GM21576 (cell line): Measurements from ENCODE around the gene PGM5.

Experiments
- ATAC-seq: cut with Tn5 transposase; IDR thresholded peaks from one replicate; pipeline ENCODE4 v1.9.1; 2021; ENCODE audit warnings: mild to moderate bottlenecking, moderate library complexity; ENCODE audit not compliant: unreplicated experiment

Gene PGM5

DNA sequence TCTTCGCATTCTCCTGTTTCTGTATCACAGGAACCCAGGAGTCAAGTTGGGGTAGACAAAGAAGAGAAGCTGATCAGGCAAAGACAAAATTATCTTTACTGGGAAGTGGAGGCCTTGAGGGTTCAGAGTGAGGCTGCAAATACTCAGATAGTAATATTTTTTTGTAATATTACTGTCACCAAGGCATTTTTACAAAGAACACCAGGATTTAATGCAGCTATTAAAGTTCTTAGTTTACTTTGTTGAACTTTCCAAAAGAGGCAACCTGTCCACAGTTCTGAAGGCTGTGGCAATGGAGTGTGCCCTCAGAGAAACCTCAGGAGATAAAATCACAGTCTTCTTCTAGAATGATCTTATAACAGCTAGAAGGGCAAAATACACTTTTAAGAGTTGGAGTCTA lies 74.9 kb downstream of the PGM5 start:
- no peak for ATAC-seq

DNA sequence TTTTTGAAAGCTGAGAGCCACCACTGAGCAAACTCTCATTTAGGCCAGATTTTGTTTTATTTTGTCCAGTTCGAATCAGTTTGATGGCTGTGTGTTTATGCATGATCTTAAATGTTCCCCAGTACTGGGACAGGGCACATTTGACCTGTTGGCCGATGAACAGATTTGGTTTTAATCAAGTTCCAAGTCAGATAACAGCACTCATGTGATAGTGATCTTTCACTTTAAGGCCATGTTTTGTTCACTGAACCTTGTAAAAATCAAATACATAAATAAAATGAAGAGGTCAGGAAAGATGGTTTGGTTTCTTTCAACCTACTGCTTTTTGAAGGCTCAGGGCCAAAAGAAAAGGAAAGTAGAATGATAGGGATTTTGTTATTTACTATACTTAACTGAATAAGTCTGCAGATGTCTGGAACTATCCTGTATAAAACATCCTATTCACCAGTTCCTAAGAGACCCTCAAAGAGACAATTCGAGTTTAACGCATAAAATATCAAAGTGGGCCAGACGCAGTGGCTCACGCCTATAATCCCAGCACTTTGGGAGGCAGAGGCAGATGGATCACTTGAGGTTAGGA lies 77.2 kb downstream of the PGM5 start:
- ATAC-seq: no peak

DNA sequence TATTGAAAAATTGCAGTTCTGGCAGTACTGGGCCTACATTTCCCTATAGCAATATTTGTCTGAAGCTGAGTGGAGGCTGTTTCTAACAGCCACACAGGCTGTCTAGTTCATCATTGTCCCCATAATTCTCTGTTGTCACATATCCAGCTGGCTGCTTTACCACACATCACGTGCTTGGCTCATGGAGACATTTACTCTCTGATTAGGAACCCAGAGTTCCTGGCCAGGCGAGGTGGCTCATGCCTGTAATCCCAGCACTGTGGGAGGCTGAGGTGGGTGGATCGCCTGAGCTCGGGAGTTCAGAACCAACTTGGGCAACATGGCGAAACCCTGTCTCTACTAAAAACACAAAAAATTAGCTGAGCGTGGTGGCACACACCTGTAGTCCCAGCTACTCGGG lies 81.4 kb downstream of the PGM5 start:
- ATAC-seq: no peak

DNA sequence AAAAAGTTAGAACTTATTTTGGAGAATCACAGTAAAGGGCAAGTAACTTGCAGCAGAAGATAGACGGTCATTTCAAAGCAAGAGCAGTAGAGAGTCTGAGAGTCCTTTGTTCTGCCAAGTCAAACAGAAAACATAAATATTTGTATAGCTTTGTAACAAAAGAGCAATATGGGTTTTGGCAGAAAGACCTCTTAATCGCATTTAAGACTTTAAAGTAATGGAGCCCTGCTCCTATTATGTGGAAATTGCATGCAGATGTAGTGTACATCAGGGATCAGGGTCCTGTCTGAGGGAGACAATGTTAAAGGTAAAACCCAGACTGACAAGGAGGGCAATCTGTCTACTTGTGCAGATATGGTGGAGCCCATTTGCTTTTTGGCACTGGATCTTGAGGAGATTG lies 87.2 kb downstream of the PGM5 start:
- no peak for ATAC-seq

DNA sequence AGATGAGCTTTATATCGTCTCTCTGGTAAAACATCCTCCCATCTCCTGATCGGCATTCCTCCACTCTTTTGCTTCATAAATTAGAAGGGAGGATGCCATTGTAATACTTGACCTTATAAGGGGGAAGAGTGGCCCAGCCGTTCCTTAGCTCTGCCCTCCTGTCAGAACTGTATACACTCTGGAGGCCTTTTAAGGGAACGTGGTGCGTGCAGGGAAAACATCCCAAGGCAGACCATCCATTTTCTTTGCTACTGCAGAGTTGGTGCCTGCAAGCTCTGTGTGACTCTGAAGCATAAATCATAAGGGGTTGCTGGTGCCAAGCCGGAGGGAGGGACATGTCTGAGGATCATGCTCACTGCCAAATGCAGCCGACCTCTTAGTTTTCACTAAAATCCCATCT lies 90.4 kb downstream of the PGM5 start:
- ATAC-seq: no peak

DNA sequence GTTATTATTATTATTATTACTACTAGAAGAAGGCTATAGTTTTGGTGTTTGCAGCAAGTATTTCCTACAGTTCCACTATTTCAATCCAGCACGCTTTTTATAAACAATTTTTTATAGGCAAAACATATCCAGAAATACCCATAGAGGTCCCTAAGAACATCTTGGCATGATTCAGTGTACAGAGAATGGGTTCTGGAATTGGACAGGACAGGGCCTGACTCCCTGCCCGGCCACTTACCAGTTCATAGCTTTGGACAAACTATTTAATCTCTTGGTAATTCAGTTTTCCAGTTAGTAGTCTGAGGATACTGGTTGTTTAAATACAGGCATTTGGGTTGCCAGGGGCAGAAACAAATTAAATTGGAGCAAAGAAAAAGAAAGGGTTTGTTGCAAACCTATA lies 91.2 kb downstream of the PGM5 start:
- no peak for ATAC-seq

DNA sequence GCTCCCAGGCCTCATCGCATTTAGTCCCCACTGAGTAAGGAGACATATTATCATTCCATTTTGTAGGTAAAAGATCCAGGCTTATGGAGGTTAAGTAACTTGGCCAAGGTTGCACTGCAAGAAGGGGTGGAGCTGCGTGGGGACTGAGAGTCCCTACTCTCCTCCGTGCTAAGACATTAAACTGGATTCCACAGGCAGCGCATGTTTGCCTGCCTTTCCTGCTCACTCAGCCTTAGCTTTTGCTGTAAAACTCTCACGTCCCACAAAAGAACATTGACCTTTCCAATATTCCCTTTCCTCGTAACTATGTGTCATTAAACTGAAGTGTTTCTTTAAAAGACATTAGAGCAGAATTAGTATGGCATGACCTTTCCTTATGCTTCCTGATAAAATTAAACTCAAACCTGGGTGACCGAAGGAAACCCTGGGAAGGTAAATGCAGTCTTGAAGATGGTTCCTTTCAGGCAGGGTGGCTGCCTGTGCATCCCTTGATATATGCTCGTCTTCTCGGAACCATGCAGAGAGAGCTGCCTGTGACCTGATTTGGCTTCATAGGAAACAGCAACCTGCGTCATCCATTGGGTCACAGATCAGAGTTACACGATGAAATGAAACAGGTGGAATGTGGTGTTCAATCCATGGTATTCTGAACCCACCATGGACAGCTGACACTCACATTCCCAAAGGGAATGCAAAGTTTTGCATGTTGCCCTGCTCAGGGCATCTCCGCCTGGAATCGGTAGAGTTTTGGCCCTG lies 98.3 kb downstream of the PGM5 start:
- no peak for ATAC-seq

DNA sequence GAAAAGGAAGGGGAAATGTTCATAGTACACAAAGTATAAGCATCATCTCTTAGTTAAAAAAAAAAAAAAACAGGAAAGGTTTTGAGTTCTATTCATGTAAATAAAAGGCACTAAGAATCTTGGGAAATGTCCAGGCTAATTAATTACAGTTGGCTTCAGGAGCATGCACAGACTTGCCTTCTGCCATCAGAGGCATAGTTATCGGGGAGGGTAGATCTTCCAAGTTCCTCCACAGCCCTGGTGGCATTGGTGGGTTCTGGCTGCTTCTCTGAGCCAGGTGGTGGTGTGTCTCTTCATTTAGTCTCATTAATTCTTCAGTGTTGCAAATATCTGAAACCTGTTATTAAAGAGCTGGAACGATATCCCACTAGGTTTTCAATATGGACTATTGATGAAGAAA lies 99.0 kb downstream of the PGM5 start:
- no peak for ATAC-seq

DNA sequence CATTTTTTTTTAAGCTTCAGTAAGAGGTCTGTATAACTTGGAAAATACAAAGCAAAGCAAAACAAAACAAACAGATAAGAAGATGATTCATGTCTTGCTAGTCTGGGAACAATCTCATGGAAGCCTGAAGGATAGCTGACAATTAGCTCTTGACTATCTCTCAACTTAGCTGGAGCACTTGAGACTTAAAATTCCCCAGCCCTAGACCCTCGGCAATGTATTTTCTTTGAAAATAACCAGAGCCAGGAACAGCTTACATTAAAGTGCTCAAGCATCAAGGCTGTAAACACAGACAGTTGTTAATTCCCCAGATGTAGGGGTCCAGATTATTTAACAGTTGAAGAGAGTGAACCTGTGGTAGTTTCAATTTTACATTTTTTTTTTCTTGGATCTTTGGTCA lies 101.4 kb downstream of the PGM5 start:
- ATAC-seq: no peak

DNA sequence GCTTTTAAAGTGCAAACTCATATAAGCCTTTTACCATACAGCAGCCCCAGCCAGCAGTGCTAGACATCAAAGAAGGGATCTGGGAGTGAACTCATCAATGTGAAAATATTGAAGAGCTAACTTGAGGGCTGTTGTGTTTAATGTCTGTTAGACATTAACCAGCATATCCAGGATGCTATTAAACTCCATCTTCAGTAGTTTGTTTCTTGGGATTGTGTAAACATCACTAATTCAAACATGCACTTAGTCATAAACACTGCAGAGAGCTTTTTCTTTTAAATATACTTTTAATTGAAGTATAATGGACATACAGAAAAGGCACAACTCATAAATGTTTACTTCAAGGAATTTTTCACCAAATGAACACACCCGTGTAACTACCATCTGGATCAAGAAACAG lies 102.5 kb downstream of the PGM5 start:
- ATAC-seq: no peak

DNA sequence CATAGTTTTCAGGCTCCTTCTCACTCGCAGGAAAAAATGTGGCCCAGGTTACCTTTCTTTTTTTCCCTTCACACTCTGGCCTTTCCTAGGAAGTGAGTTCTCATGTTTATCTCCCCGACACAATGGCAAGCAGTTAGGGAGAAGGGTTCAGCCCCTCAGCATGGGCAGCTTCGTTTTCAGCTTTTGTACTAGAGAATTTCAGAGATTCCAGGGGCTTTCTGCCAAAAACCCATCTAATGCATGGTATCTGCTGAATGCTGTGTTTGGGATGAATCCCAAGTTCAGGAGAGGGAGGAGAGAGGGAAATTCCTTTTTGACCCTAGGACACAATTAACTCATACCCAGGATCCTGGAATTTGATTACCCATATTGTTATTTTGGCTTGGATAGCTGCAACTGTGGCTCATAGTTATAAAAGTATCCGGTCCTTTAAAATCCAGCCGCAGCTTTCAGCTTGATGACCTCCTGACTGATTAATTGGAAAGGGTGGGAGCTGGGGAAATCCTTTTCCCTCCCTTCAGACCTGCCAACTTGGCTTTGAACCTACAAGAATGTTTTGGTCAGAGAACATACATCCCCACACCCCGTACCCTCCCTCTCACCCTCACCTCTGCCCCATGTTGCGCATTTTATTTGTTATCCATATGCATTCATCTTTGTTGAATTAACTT lies 105.8 kb downstream of the PGM5 start:
- no peak for ATAC-seq

DNA sequence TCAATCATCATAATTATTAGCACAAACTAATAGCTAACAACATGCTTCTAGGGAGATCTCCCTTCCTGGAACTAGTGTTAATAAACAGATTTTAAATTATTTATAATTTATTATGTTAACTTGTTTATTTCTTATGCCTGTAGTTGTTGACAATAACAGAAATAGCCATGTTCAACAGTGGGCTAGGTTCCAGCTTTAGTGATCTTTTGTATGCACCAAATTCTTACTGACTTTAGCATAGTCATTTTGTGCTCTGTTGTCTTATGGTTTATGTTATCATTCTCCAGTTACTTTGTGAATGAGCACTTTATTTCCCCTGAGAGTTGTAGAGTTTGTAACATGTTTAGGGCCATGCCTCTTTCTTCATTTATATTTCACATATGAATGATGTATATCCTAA lies 113.7 kb downstream of the PGM5 start:
- ATAC-seq: no peak

DNA sequence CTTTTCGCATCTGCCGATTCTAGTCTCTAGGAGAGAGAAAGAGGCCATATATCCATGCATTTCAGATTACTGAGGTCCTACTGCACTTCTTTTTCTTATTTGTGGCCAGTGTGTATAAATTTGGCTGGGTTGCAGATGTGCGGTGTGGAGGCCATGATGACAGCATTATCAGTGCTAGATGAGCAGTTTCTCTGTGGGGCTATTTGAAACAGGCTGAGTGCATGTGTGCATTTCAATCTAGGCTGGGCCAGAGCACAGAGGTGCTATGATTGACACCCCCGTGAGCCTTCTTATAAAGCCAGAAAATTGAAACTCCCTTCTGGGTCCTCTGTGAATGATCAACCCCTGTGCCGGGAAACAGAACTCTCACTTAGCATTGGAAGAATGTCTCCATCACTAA lies 114.2 kb downstream of the PGM5 start:
- ATAC-seq: no peak

DNA sequence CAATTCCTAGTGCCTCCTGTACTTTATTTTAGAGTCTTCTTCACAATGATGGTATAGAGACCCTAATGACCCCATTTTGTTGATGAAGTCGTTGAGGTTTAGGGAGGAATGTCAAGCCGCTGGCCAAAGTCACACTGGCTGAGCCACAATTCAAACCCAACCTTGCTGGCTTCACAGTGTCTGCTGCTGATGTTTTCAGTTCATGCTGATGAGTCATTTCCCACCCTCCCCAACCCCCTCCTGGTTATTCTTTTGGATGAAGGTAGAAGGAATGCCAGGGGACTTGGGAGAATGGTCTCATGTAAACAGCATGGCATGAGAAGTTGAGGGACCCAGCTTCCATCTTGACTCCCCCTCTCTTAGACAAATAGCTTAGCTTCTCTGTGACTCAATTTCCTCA lies 115.7 kb downstream of the PGM5 start:
- no peak for ATAC-seq

DNA sequence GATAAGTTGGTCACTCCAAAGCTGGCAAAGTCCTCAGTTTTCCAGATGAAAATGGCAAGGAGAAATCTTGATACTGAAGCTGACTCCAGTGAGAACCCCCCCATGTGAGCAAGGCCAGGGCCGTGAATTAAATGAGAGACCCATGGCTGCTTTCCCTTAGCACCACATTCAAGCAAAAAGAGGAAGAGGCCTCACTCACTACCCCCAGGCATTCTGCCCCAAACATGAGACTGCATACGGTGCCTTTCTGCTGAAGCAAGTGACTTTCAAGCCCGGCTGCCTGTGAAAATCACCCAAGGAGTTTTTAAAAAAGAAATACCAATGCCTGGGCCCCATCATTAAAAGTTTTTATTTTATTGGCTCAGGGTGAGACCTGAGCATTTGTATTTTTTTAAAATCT lies 117.4 kb downstream of the PGM5 start:
- ATAC-seq: no peak

DNA sequence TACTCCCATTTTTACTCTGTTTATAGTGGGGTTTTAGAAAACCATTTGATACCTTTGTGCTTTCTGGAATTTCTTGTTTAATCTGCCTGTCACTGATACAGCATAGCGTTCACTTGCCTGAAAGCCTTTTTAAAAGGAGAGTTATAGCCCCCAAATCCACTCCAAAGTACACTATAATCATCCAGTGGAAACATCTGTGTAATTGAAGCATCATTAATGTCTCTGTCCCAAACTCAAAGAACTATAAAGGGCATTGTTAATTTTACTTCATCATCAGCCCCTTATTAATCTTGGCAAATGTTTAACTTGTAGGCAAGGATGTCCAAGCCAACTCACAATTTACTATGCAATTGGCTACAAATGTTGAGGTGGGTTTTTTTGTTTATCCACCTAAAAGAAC lies 120.0 kb downstream of the PGM5 start:
- no peak for ATAC-seq

DNA sequence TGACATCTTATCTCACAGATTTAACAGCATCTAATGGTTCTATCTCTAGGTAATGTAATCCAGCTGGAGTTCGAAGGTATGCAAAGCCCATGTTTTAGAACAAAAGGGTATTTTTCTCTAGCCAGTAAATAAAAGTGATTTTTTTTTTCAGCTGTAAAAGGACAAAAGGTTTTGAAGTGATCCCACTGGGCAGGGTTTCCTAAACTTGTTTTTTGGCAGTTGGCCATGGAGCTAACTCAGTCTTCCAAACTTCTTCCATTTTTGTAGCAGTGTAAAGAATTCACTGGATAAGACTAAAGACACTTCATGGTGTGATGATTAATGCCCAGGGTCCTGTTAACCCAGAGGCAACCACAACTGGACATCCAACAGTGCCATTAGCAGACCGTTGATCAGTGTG lies 120.4 kb downstream of the PGM5 start:
- ATAC-seq: no peak

DNA sequence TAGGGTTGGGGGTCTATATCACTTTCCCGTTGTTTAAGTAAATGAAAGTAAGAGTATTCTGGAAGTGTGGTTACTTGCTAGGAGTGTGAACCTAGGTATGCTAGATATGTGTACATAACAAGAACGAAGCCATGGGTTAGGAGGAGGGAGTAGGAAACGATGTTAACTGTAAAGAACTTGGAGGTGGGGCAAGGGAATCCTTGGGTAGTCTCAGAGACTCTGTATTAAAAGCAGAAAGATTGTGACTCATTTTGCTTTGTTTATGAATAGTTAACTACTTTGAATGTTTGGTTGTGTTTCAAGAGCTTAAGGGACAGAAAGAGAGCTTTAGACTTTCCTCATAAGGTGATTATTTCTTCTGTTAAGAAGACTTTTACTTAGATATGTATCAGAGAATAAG lies 124.4 kb downstream of the PGM5 start:
- ATAC-seq: no peak

DNA sequence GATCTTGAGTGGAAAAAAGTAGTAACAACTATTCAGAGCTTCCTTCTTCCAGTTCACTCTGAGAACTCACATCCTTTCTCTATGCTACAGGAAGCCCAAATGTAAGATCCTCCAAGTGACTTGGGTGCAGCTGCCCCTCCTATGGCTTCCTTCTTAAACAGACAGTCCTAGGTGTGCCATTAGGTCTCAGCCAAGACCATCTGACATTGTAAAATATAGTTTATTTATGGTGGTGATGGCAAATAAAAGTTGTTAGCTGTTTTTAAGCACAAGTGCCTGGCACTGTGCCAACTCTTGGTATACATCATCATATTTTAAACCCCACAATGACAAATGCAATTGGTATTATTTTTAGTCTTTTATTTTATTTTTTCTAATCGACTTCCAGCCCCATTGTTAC lies 126.1 kb downstream of the PGM5 start:
- ATAC-seq: no peak

DNA sequence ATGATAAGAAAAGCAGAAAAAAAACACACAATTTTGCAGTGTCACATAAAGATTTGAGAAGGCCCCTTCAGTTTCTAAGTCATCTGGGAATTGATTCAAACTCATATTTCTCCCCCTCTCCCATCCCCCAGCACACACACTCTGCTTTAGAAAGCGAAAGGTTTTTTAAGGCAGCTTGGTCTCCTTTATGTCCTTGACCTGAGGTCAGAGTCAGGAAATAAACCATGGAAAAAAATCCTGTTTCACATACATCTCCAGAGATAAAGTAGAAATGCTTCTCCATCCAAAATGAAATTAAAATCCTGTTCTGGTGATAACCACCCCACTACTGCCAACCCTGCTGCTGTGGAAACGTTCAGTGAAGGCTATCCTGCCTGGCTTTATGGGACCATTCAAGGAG lies 131.7 kb downstream of the PGM5 start:
- no peak for ATAC-seq

DNA sequence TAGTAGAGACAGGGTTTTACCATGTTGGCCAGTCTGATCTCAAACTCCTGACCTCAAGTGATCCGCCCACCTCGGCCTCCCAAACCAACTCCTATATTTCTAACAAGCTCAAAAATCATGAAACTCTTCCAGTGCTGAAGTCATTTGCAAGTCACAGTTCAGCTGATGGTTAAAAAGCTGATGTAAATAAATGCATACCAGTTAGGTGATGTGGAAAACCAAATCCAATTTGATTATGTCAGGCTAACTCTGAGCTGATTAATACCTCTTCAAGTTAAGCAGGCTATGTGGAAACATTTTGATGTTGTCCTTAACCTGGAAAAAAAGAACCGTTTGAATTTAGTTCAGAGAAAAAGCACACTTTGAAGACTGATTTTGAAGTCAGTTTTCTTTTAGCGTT lies 133.2 kb downstream of the PGM5 start:
- no peak for ATAC-seq

DNA sequence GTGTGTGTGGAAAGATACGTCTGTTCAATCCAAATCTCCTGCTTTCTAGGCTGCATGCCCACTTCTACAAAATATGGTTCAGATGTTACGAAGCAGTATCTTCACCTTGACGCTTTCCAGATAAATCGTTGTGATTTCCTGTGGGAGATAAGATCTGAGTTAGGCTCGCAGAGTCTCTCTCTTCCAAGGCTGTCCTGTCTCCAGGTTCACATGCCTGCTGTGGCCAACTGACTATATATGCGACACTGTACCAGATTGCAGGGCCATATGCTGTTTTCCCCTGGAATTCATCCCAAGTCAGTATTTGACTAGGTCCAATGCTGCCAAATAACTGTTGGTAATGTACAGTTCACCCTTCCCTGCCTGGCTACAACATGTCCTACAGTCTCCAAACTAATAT lies 136.4 kb downstream of the PGM5 start:
- ATAC-seq: no peak

DNA sequence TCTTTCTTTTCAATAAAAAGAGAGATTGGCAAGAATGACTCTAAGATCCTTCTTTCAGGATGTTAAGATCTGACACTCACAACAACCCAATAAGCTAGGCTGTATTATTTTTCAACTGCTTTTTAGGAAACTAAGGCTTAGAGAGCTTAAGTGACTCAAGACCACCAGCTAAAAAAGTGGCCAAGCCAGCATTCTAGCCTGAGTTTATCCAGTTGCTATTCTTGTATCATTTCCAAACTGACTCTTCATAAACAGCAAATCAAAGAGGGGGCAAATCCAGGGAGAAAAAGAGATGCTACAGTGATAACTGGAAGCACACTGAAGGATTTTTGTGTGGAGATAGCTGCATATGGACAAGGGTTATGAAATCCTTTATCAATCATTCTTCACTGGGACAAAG lies 137.1 kb downstream of the PGM5 start:
- no peak for ATAC-seq
